GM10266 (cell line): ENCODE data around the gene LSM10.

ENCODE experiments used
- DNase-seq: peaks from one replicate; pipeline ENCODE4 v3.0.0; 2012; ENCODE audit errors: extremely low spot score
- CTCF ChIP-seq: IDR thresholded peaks from 2 replicates; pipeline ENCODE4 v1.5.1; 2012; ENCODE audit warnings: mild to moderate bottlenecking, low read depth; ENCODE audit not compliant: control insufficient read depth, insufficient read depth; ENCODE audit errors: missing control alignments

The LSM10 gene

GRCh38 chr1:36390411-36390810 lies 7.3 kb downstream of the LSM10 start:
- TF ChIP-seq CTCF = no peak

GRCh38 chr1:36389999-36390398 lies 7.7 kb downstream of the LSM10 start:
- no peak for TF ChIP-seq CTCF

More at GRCh38 chr1:36390411-36390810, 7.3 kb downstream of the LSM10 start:
- DNase-seq = no peak

GRCh38 chr1:36389261-36389660 lies 8.4 kb downstream of the LSM10 start:
- TF ChIP-seq CTCF = no peak
- DNase-seq = no peak

More at GRCh38 chr1:36389999-36390398, 7.7 kb downstream of the LSM10 start:
- no peak for DNase-seq

- no peak for DNase-seq
- no peak for TF ChIP-seq CTCF
Observed at GRCh38 chr1:36387141-36387949, 10.4 kb downstream of the LSM10 start.

GRCh38 chr1:36386265-36387140 lies 11.2 kb downstream of the LSM10 start:
- DNase-seq = peak; percentile 89
- TF ChIP-seq CTCF = no peak

GRCh38 chr1:36385410-36386264 lies 12.1 kb downstream of the LSM10 start, which contains the start of gene STK40:
Gene STK40 (minus strand): TSS chr1:36385924. CDS start chr1:36361332, 24,592 bp downstream.
- peak; percentile 97 for DNase-seq
- no peak for TF ChIP-seq CTCF
